Osteoblast (primary cell): ENCODE results near the gene CCNA2. TPM values are rescaled to one million over a fixed set of nuclear protein-coding genes. Genes with fewer than 3 reads are reported as not detected.

Experiments
- DNase-seq: peaks from one replicate; pipeline ENCODE4 v3.0.0; 2011; ENCODE audit warnings: low spot score, mixed read lengths; ENCODE audit not compliant: insufficient read length; ENCODE audit errors: missing footprints
- H2AFZ ChIP-seq: 2 replicates; pipeline ENCODE4 v1.6.0; 2011; ENCODE audit warnings: mild to moderate bottlenecking, low read length
- H3K27ac ChIP-seq: 2 replicates; pipeline ENCODE4 v1.5.1; 2011; ENCODE audit warnings: mild to moderate bottlenecking, low read depth, low read length, moderate library complexity
- H3K27me3 ChIP-seq: 2 replicates; pipeline ENCODE4 v1.6.0; 2012; ENCODE audit warnings: mild to moderate bottlenecking, control low read depth, inconsistent platforms, low read length, moderate library complexity; ENCODE audit not compliant: insufficient read depth
- H3K36me3 ChIP-seq: 2 replicates; pipeline ENCODE4 v1.5.1; 2011; ENCODE audit warnings: mild to moderate bottlenecking, low read length, control low read depth, moderate library complexity; ENCODE audit not compliant: insufficient read depth
- H3K4me1 ChIP-seq: 2 replicates; pipeline ENCODE4 v1.5.1; 2011; ENCODE audit warnings: mild to moderate bottlenecking, low read length, control low read depth, moderate library complexity; ENCODE audit not compliant: insufficient read depth
- H3K4me2 ChIP-seq: 2 replicates; pipeline ENCODE4 v1.6.0; 2011; ENCODE audit warnings: mild to moderate bottlenecking, low read length; ENCODE audit not compliant: insufficient read depth
- H3K4me3 ChIP-seq: fragments of 200-600 bp; sonication (generic); 3 replicates; pipeline ENCODE4 v1.5.1; 2012; ENCODE audit warnings: mild to moderate bottlenecking, low read length, inconsistent platforms; ENCODE audit not compliant: insufficient read depth
- H3K79me2 ChIP-seq: 2 replicates; pipeline ENCODE4 v1.6.0; 2012; ENCODE audit warnings: mild to moderate bottlenecking, low read length, control low read depth, inconsistent platforms; ENCODE audit not compliant: insufficient read depth
- H3K9me3 ChIP-seq: 2 replicates; pipeline ENCODE4 v1.5.1; 2011; ENCODE audit warnings: low read depth, low read length, control low read depth
- H4K20me1 ChIP-seq: 2 replicates; pipeline ENCODE4 v1.6.0; 2012; ENCODE audit warnings: mild to moderate bottlenecking, low read length, control low read depth; ENCODE audit not compliant: insufficient read depth
- CTCF ChIP-seq: IDR thresholded peaks from 2 replicates; pipeline ENCODE4 v1.5.1; 2011; ENCODE audit warnings: mild to moderate bottlenecking, low read depth, low read length, moderate library complexity; ENCODE audit errors: extremely low read depth
- total RNA-seq: library from RNA; depleted of rRNA; stranded (reverse); fragments of >200 nt; gene quantifications from 2 replicates; pipeline ENCODE4 v1.2.3, GENCODE V29; 2012

The CCNA2 gene
- total RNA-seq, 1 donor = 8.7 TPM

- no peak overlapping the region for H3K27ac ChIP-seq
- H3K9me3 ChIP-seq = no peaks in the 10 kb centered on the region
- no peak for TF ChIP-seq CTCF
- H2AFZ ChIP-seq = no peak overlapping the region
- H3K4me1 ChIP-seq = no peaks in the 10 kb centered on the region
- no peak overlapping the region for H3K4me3 ChIP-seq
- H3K36me3 ChIP-seq = peaks cover 48% of the 10 kb centered on the region
- H3K4me2 ChIP-seq = no peak overlapping the region
- DNase-seq = no peak
- H4K20me1 ChIP-seq = no peaks in the 10 kb centered on the region
- H3K27me3 ChIP-seq = no peaks in the 10 kb centered on the region
- no peaks in the 10 kb centered on the region for H3K79me2 ChIP-seq
These were observed 37.7 kb upstream of the CCNA2 start for GRCh38 chr4:121861426-121861825.

GRCh38 chr4:121860121-121860520 lies 36.4 kb upstream of the CCNA2 start:
- no peak overlapping the region for H2AFZ ChIP-seq
- no peaks in the 10 kb centered on the region for H3K79me2 ChIP-seq
- no peaks in the 10 kb centered on the region for H3K4me1 ChIP-seq
- H3K9me3 ChIP-seq = no peaks in the 10 kb centered on the region
- H3K4me3 ChIP-seq = no peak overlapping the region
- no peaks in the 10 kb centered on the region for H4K20me1 ChIP-seq
- TF ChIP-seq CTCF = no peak
- no peak for DNase-seq
- H3K27ac ChIP-seq = no peak overlapping the region
- H3K4me2 ChIP-seq = no peak overlapping the region
- no peaks in the 10 kb centered on the region for H3K27me3 ChIP-seq
- H3K36me3 ChIP-seq = peaks cover 39% of the 10 kb centered on the region

GRCh38 chr4:121851354-121851753 lies 27.7 kb upstream of the CCNA2 start:
- H3K4me2 ChIP-seq = no peak overlapping the region
- no peak overlapping the region for H2AFZ ChIP-seq
- no peak for DNase-seq
- H3K27ac ChIP-seq = no peak overlapping the region
- no peaks in the 10 kb centered on the region for H3K27me3 ChIP-seq
- H4K20me1 ChIP-seq = no peaks in the 10 kb centered on the region
- no peaks in the 10 kb centered on the region for H3K9me3 ChIP-seq
- H3K4me3 ChIP-seq = no peak overlapping the region
- no peaks in the 10 kb centered on the region for H3K79me2 ChIP-seq
- no peaks in the 10 kb centered on the region for H3K4me1 ChIP-seq
- TF ChIP-seq CTCF = no peak
- H3K36me3 ChIP-seq = peaks cover 30% of the 10 kb centered on the region

- DNase-seq = no peak
- H4K20me1 ChIP-seq = no peaks in the 10 kb centered on the region
- H3K27ac ChIP-seq = no peak overlapping the region
- H3K4me2 ChIP-seq = no peak overlapping the region
- H3K79me2 ChIP-seq = no peaks in the 10 kb centered on the region
- H3K36me3 ChIP-seq = peaks cover 51% of the 10 kb centered on the region
- H3K27me3 ChIP-seq = no peaks in the 10 kb centered on the region
- no peak overlapping the region for H3K4me3 ChIP-seq
- H2AFZ ChIP-seq = no peak overlapping the region
- no peaks in the 10 kb centered on the region for H3K9me3 ChIP-seq
- no peaks in the 10 kb centered on the region for H3K4me1 ChIP-seq
- TF ChIP-seq CTCF = no peak
These were observed 23.0 kb upstream of the CCNA2 start for GRCh38 chr4:121846662-121847061.
